Adrenal gland (tissue), 5 donors: Measurements from ENCODE around the gene DPYD.

Experiments used
- POLR2A ChIP-seq, 2 donors: fragments of 450-650 bp; IDR thresholded peaks; one replicate each; pipeline ENCODE4 v1.6.1; 2017; ENCODE audit warnings: antibody characterized with exemption in 2 of 2, mild to moderate bottlenecking in 2 of 2, moderate library complexity in 1 of 2
- TF ChIP-seq, protein P1 (sequence below), 6 experiments: fragments of 450-650 bp in 4 of 6; fragments of 200-600 bp in 2 of 6; sonication (generic) in 1 of 6; IDR thresholded peaks; 1 replicate in 5 of 6; 2 replicates in 1 of 6; pipeline versions ENCODE4 v1.5.1 to v1.8.0; 2016 to 2021; ENCODE audit warnings: antibody characterized with exemption in 6 of 6, mild to moderate bottlenecking in 2 of 6, moderate library complexity in 1 of 6
- donor health status: DM: no; HTN: no; CAD: no.

DNA sequence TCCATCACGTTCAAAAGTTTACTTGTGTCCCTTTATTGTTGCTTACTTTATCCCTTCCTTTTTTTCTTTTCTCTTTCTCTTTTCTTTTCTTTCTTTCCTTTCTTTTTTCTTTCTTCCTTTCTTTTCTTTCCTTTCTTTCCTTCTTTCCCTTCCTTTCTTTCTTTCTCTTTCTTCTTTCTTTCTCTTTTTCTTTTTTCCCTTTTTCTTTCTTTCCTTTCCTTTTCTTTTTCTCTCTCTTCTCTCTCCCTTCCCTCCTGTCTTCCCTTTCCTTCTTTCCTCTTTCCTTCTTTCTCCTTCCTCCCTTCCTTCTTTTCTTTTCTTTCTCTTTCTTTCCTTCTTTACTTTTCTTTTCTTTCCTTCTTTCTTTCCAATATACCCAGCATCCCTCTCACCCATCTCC, 391.2 kb downstream of the DPYD start:
- TF ChIP-seq POLR2A (IDR thresholded peaks at IDR 0.05): no peak
- TF ChIP-seq, protein P1, sequence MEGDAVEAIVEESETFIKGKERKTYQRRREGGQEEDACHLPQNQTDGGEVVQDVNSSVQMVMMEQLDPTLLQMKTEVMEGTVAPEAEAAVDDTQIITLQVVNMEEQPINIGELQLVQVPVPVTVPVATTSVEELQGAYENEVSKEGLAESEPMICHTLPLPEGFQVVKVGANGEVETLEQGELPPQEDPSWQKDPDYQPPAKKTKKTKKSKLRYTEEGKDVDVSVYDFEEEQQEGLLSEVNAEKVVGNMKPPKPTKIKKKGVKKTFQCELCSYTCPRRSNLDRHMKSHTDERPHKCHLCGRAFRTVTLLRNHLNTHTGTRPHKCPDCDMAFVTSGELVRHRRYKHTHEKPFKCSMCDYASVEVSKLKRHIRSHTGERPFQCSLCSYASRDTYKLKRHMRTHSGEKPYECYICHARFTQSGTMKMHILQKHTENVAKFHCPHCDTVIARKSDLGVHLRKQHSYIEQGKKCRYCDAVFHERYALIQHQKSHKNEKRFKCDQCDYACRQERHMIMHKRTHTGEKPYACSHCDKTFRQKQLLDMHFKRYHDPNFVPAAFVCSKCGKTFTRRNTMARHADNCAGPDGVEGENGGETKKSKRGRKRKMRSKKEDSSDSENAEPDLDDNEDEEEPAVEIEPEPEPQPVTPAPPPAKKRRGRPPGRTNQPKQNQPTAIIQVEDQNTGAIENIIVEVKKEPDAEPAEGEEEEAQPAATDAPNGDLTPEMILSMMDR (IDR thresholded peaks at IDR 0.05): no peak
